CD4-positive, CD25-positive, alpha-beta regulatory T cell (primary cell): ENCODE measurements around the gene CACNG7. TPM values are rescaled to one million over a fixed set of nuclear protein-coding genes. Genes with fewer than 3 reads are reported as not detected.

Source experiments
- ATAC-seq, 2 donors: fragments of 150-1000 bp; cut with Tn5 transposase; one replicate each; pipeline ENCODE4 v1.10.0; 2021; ENCODE audit warnings: low read depth in 2 of 2, moderate number of reproducible peaks in 2 of 2, moderate library complexity in 1 of 2
- DNase-seq, 3 donors: peaks; one replicate each; pipeline versions ENCODE4 v3.0.0 to v3.0.0-alpha.2; 2012 to 2022; ENCODE audit warnings: mixed read lengths in 1 of 3
- H3K27ac ChIP-seq: one replicate; pipeline ENCODE4 v1.7.0; 2013; ENCODE audit warnings: mild to moderate bottlenecking, low read length; ENCODE audit not compliant: insufficient read depth, poor library complexity, severe bottlenecking
- H3K27me3 ChIP-seq: one replicate; pipeline ENCODE4 v1.7.0; 2013; ENCODE audit warnings: low read length; ENCODE audit not compliant: control insufficient read depth, insufficient read depth
- H3K36me3 ChIP-seq: one replicate; pipeline ENCODE4 v1.7.0; 2013; ENCODE audit warnings: mild to moderate bottlenecking, low read length, moderate library complexity; ENCODE audit not compliant: control insufficient read depth, insufficient read depth
- H3K4me1 ChIP-seq: 2 replicates; pipeline ENCODE4 v1.7.0; 2013; ENCODE audit warnings: mild to moderate bottlenecking, low read length; ENCODE audit not compliant: insufficient read depth, control insufficient read depth, poor library complexity, severe bottlenecking
- H3K4me3 ChIP-seq: one replicate; pipeline ENCODE4 v1.7.0; 2013; ENCODE audit warnings: low read depth, mild to moderate bottlenecking, low read length, moderate library complexity
- H3K9me3 ChIP-seq, 2 experiments: 1 replicate in 1 of 2; 2 replicates in 1 of 2; pipeline ENCODE4 v1.7.0; 2013; ENCODE audit warnings: low read length in 2 of 2, mild to moderate bottlenecking in 1 of 2, moderate library complexity in 1 of 2; ENCODE audit not compliant: control insufficient read depth in 2 of 2
- H3K27ac Mint-ChIP-seq, 3 donors: one replicate each; pipeline ENCODE4 v1.8.0; 2020 to 2022; ENCODE audit warnings: mild to moderate bottlenecking in 3 of 3, mixed read lengths in 3 of 3, moderate library complexity in 2 of 3
- H3K27me3 Mint-ChIP-seq: one replicate; pipeline ENCODE4 v1.8.0; 2022; ENCODE audit warnings: mild to moderate bottlenecking, mixed read lengths
- H3K36me3 Mint-ChIP-seq: one replicate; pipeline ENCODE4 v1.8.0; 2020; ENCODE audit warnings: mixed read lengths
- H3K4me1 Mint-ChIP-seq, 4 donors: one replicate each; pipeline ENCODE4 v1.8.0; 2020 to 2022; ENCODE audit warnings: mixed read lengths in 4 of 4, mild to moderate bottlenecking in 1 of 4
- H3K4me3 Mint-ChIP-seq, 4 donors: one replicate each; pipeline ENCODE4 v1.8.0; 2020 to 2022; ENCODE audit warnings: mild to moderate bottlenecking in 4 of 4, mixed read lengths in 4 of 4, moderate library complexity in 3 of 4
- H3K9me3 Mint-ChIP-seq, 7 donors: one replicate each; pipeline ENCODE4 v1.8.0; 2020 to 2022; ENCODE audit warnings: mixed read lengths in 7 of 7, mild to moderate bottlenecking in 3 of 7, moderate library complexity in 2 of 7
- polyA plus RNA-seq, 4 donors: library from polyadenylated mRNA; unstranded; fragments of 300-500 nt; fragmentation: Illumina TruSeq; gene quantifications; one replicate each; pipeline ENCODE4 v1.2.3, GENCODE V29; 2021
- total RNA-seq: library from RNA; stranded (reverse); gene quantifications from one replicate; pipeline ENCODE4 v1.2.3, GENCODE V29; 2022

CACNG7 gene
- total and polyA plus RNA-seq, 5 donors from 2014 or later: not detected

GRCh38 chr19:53958823-53959757 is 50.0 kb downstream of the CACNG7 start:
- Mint-ChIP-seq H3K4me3 (no peak overlapping the region), H3K4me1 (peaks cover 0 to 4% (median 1%) of the 10 kb centered on the region in 4 donors), H3K36me3 (no peaks in the 10 kb centered on the region), H3K27ac (no peak overlapping the region), H3K27me3 (peaks cover 67% of the 10 kb centered on the region), H3K9me3 (peaks cover 0 to 5% (median 0%) of the 10 kb centered on the region in 7 donors)
- DNase-seq (no peak), ATAC-seq (no peak)
- Histone ChIP-seq H3K27ac (no peak overlapping the region), H3K4me3 (no peak overlapping the region), H3K4me1 (no peaks in the 10 kb centered on the region), H3K36me3 (no peaks in the 10 kb centered on the region), H3K27me3 (peaks cover 19% of the 10 kb centered on the region), H3K9me3 (no peaks in the 10 kb centered on the region)

DNA sequence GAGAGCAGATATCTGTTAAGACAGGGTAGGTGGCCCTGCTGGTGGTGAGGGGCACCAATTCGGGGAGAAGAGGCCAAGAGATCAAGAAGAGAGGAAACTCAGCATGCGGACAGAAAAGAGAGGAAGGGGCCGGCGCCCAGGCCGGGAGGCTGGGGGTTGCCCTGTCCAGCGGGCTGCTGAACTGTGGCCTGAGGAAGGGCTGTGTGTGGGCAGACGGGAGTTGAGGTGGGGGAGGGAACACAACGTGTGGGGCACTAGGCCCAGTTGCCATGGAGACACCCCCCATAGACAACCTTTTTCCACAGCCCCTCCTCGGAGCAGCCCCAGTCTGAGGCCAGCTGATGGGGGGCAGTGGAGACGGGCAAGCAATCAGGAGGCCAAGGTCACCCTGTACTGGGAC is 51.1 kb downstream of the CACNG7 start:
- peaks cover 0 to 7% (median 1%) of the 10 kb centered on the region in 4 donors for H3K4me1 Mint-ChIP-seq
- peaks cover 19% of the 10 kb centered on the region for H3K27me3 ChIP-seq
- H3K4me3 Mint-ChIP-seq: no peak overlapping the region

DNA sequence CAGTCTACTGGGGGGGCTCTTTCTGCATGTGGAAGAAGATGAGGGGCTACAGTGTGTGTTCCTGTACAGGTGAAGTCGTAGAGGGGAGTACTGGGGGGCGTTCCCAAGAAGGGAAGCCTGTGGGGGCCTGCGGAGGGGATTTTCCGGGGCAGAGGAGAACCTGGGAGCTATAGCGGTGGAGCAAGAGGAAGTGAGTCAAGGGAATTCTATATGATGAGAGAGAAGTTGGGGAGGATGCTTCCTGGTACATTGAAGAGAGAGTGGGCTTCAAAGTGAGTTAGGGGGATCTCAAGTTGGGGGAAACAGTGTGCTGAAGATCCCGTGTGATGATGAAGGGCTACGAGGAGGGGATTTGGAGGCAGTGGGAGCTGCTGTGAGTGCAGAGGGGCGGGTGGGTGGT is 51.8 kb downstream of the CACNG7 start:
- Mint-ChIP-seq H3K9me3 (peaks cover 0 to 9% (median 0%) of the 10 kb centered on the region in 7 donors), H3K4me1 (peaks cover 0 to 7% (median 1%) of the 10 kb centered on the region in 4 donors), H3K27me3 (peaks cover 76% of the 10 kb centered on the region), H3K36me3 (no peaks in the 10 kb centered on the region), H3K4me3 (no peak overlapping the region), H3K27ac (no peak overlapping the region)
- no peak for ATAC-seq
- no peak for DNase-seq
- peaks cover 19% of the 10 kb centered on the region for H3K27me3 ChIP-seq
- H3K4me1 ChIP-seq: no peaks in the 10 kb centered on the region
- H3K9me3 ChIP-seq: no peaks in the 10 kb centered on the region
- no peaks in the 10 kb centered on the region for H3K36me3 ChIP-seq
- H3K27ac ChIP-seq: no peak overlapping the region
- no peak overlapping the region for H3K4me3 ChIP-seq

More for the DNA sequence above, 51.1 kb downstream of the CACNG7 start:
- Histone ChIP-seq H3K36me3 (no peaks in the 10 kb centered on the region), H3K27ac (no peak overlapping the region), H3K4me1 (no peaks in the 10 kb centered on the region), H3K4me3 (no peak overlapping the region), H3K9me3 (no peaks in the 10 kb centered on the region)
- DNase-seq: no peak
- Mint-ChIP-seq H3K9me3 (peaks cover 0 to 7% (median 0%) of the 10 kb centered on the region in 7 donors), H3K27me3 (peaks cover 74% of the 10 kb centered on the region), H3K36me3 (no peaks in the 10 kb centered on the region), H3K27ac (no peak overlapping the region)
- ATAC-seq: no peak

GRCh38 chr19:53961523-53962356 is 52.7 kb downstream of the CACNG7 start:
- H3K27me3 ChIP-seq: peaks cover 19% of the 10 kb centered on the region

GRCh38 chr19:53962887-53963431 is 53.9 kb downstream of the CACNG7 start, which contains the start of gene CACNG8:
CACNG8 (plus strand) TSS chr19:53962937.
- Histone ChIP-seq H3K4me3 (no peak within 1 kb of the TSS), H3K4me1 (no peaks in the 10 kb centered on the region), H3K27ac (no peak within 1 kb of the TSS), H3K27me3 (peaks cover 14% of the 10 kb centered on the region), H3K9me3 (no peaks in the 10 kb centered on the region), H3K36me3 (no peaks in the 10 kb centered on the region)
- peaks cover 0 to 6% (median 0%) of the 10 kb centered on the region in 7 donors for H3K9me3 Mint-ChIP-seq
- H3K36me3 Mint-ChIP-seq: no peaks in the 10 kb centered on the region
- ATAC-seq: no peak
- no peak within 1 kb of the TSS for H3K4me3 Mint-ChIP-seq
- no peak for DNase-seq
- no peak within 1 kb of the TSS for H3K27ac Mint-ChIP-seq
- peaks cover 80% of the 10 kb centered on the region for H3K27me3 Mint-ChIP-seq
- peaks cover 0 to 7% (median 1%) of the 10 kb centered on the region in 4 donors for H3K4me1 Mint-ChIP-seq

More at GRCh38 chr19:53961523-53962356, 52.7 kb downstream of the CACNG7 start:
- Mint-ChIP-seq H3K27ac (no peak overlapping the region), H3K4me3 (no peak overlapping the region), H3K27me3 (peaks cover 81% of the 10 kb centered on the region), H3K36me3 (no peaks in the 10 kb centered on the region), H3K9me3 (peaks cover 0 to 9% (median 0%) of the 10 kb centered on the region in 7 donors), H3K4me1 (peaks cover 0 to 7% (median 1%) of the 10 kb centered on the region in 4 donors)
- Histone ChIP-seq H3K36me3 (no peaks in the 10 kb centered on the region), H3K4me1 (no peaks in the 10 kb centered on the region), H3K9me3 (no peaks in the 10 kb centered on the region), H3K4me3 (no peak overlapping the region), H3K27ac (no peak overlapping the region)
- ATAC-seq: no peak
- DNase-seq: no peak

DNA sequence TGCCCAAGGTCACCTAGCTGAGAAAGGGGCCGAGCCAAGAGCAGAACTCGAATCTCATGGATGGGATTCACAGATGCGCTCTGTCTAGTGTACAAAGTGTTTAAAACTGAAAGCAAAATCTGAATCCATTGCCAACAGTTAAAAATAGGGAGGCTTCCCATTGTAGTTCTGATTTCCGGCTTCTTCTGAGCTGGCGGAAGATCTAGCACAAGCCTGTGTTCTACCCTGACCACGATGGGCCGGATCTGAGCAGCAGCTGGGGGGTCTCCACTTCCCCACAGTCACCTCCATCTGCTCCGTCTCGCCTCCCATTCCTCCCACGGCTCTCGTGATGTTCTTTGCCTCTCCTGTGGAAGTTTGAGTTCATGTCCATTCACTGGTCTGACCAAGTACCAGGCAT is 56.0 kb downstream of the CACNG7 start:
- H3K9me3 ChIP-seq: no peaks in the 10 kb centered on the region
- H3K27ac ChIP-seq: no peak overlapping the region
- H3K27me3 Mint-ChIP-seq: peaks cover 65% of the 10 kb centered on the region
- no peaks in the 10 kb centered on the region for H3K36me3 Mint-ChIP-seq
- peaks cover 0 to 4% (median 0%) of the 10 kb centered on the region in 7 donors for H3K9me3 Mint-ChIP-seq
- H3K4me1 ChIP-seq: no peaks in the 10 kb centered on the region
- H3K27ac Mint-ChIP-seq: no peak overlapping the region
- H3K36me3 ChIP-seq: no peaks in the 10 kb centered on the region
- H3K4me3 Mint-ChIP-seq: no peak overlapping the region
- peaks cover 10% of the 10 kb centered on the region for H3K27me3 ChIP-seq
- no peak overlapping the region for H3K4me3 ChIP-seq
- no peak for ATAC-seq
- H3K4me1 Mint-ChIP-seq: peaks cover 0 to 4% (median 0%) of the 10 kb centered on the region in 4 donors
- DNase-seq: no peak

DNA sequence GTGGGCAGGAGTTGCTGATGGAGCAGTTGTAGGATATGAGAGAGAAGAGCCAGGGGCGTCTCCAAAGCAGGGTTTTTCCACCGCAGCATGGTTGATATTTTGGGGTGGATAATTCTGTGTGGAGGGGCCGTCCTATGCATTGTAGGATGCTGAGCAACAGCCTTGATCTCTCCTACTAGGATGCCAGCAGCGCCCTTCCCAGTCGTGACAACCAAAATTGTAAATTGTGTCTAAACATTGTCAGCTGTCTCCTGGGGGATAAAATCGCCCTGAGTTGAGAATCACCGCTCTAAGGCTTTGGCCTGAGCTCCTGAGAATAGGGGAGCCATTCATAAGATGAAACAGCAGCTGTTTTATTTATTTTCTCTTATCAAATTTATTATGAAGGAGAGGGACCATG is 57.9 kb downstream of the CACNG7 start:
- Mint-ChIP-seq H3K9me3 (peaks cover 0 to 4% (median 0%) of the 10 kb centered on the region in 7 donors), H3K4me3 (no peak overlapping the region), H3K36me3 (no peaks in the 10 kb centered on the region), H3K27me3 (peaks cover 55% of the 10 kb centered on the region), H3K4me1 (peaks cover 0 to 4% (median 0%) of the 10 kb centered on the region in 4 donors), H3K27ac (no peak overlapping the region)
- Histone ChIP-seq H3K9me3 (no peaks in the 10 kb centered on the region), H3K27ac (no peak overlapping the region), H3K4me1 (no peaks in the 10 kb centered on the region), H3K27me3 (peaks cover 1% of the 10 kb centered on the region), H3K4me3 (no peak overlapping the region), H3K36me3 (no peaks in the 10 kb centered on the region)
- DNase-seq (no peak), ATAC-seq (no peak)
